Epithelial cell of esophagus (primary cell): Measurements from ENCODE around the gene KAT5.
"Not testable (repeated sequence)": the region's sequence is repeated elsewhere in the genome, so short reads cannot be mapped to it uniquely, and the experiment has no call there.

Source experiments
- DNase-seq: peaks from one replicate; pipeline ENCODE4 v3.0.0; 2010; ENCODE audit warnings: low read depth
- H3K4me3 ChIP-seq: 2 replicates; pipeline ENCODE4 v1.5.1; 2011; ENCODE audit warnings: mild to moderate bottlenecking, low read length, control low read depth
- TF ChIP-seq, protein P1 (sequence below): IDR thresholded peaks from 2 replicates; pipeline ENCODE4 v1.5.1; 2011; ENCODE audit warnings: low read depth, mild to moderate bottlenecking, low read length, control low read depth, inconsistent platforms; ENCODE audit not compliant: insufficient read depth; ENCODE audit errors: missing control alignments

Gene KAT5

GRCh38 chr11:65744026-65744698 is 32.1 kb downstream of the KAT5 start:
- no peak overlapping the region for H3K4me3 ChIP-seq
- peak; percentile 39 for DNase-seq
- TF ChIP-seq, protein P1, sequence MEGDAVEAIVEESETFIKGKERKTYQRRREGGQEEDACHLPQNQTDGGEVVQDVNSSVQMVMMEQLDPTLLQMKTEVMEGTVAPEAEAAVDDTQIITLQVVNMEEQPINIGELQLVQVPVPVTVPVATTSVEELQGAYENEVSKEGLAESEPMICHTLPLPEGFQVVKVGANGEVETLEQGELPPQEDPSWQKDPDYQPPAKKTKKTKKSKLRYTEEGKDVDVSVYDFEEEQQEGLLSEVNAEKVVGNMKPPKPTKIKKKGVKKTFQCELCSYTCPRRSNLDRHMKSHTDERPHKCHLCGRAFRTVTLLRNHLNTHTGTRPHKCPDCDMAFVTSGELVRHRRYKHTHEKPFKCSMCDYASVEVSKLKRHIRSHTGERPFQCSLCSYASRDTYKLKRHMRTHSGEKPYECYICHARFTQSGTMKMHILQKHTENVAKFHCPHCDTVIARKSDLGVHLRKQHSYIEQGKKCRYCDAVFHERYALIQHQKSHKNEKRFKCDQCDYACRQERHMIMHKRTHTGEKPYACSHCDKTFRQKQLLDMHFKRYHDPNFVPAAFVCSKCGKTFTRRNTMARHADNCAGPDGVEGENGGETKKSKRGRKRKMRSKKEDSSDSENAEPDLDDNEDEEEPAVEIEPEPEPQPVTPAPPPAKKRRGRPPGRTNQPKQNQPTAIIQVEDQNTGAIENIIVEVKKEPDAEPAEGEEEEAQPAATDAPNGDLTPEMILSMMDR = peak; percentile 37

DNA sequence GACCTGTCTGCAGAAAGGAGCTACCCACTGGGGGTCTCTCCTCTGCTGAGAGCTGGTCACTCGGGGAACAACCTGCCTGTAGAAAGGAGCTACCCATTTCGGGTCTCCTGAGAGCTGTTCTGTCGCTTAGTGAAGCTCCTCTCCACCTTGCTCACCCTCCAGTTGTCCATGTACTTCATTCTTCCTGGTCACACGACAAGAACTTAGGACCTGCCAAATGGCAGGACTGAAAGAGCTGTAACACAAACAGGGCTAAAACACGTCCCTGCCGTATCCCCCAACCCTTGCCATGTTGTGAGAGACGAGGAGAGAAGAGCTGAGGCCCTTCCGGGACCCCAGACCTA is 32.6 kb downstream of the KAT5 start:
- TF ChIP-seq, protein P1 = no peak
- no peak for DNase-seq
- H3K4me3 ChIP-seq = no peak overlapping the region

GRCh38 chr11:65745049-65745448 is 33.0 kb downstream of the KAT5 start:
- DNase-seq = no peak
- H3K4me3 ChIP-seq = no peak overlapping the region
- TF ChIP-seq, protein P1 = no peak

- not testable (repeated sequence) for H3K4me3 ChIP-seq, DNase-seq
These were observed 50.1 kb downstream of the KAT5 start for GRCh38 chr11:65762169-65762568.

DNA sequence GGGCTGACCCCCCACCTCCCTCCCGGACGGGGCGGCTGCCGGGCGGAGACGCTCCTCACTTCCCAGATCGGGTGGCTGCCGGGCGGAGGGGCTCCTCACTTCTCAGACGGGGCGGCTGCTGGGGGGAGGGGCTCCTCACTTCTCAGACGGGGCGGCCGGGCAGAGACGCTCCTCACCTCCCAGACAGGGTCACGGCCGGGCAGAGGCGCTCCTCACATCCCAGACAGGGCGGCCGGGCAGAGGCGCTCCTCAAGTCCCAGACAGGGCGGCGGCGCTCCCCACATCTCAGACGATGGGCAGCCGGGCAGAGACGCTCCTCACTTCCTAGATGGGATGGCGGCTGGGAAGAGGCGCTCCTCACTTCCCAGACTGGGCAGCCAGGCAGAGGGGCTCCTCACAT is 50.8 kb downstream of the KAT5 start:
- H3K4me3 ChIP-seq, DNase-seq: not testable (repeated sequence)

DNA sequence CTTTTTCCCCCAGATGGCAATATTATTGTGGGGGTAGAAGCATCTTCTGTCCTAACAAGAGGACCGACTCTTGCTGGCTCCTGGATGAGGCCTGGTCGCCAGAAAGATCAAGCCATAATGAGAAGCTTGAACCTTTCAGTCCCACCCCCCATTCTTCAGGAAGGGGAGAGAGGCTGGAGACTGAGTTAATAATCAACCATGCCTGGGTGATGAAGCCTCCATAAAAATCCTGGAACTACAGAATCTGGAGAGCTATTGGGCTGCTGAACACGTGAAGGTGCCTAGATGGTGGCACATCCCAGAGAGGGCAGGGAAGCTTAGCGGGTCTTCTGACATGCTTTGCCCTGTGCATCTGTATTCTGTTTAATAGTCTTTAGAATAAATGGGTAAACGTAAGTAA is 52.4 kb downstream of the KAT5 start:
- no peak overlapping the region for H3K4me3 ChIP-seq
- DNase-seq = no peak
- TF ChIP-seq, protein P1 = no peak

DNA sequence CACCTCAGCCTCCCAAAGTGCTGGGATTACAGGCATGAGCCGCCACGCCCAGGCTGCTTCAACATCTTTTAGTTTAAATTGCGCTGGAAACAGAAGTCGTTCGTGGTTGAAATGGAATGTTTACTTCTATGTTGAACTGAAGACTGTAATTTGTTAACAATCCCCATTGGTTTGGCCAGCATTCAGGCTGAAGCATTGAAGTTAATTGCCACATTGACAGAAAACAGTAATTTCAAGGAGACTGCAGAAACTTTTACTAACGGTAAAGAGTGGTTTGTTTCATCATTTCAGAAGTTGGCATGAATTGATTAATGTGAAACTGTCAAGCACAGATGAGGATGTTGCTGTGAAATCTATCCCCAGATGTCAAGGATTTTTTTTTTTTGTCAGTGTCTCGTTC is 54.5 kb downstream of the KAT5 start:
- TF ChIP-seq, protein P1 = no peak
- no peak for DNase-seq
- H3K4me3 ChIP-seq = no peak overlapping the region

- H3K4me3 ChIP-seq = no peak overlapping the region
- TF ChIP-seq, protein P1 = no peak
- peak; percentile 45 for DNase-seq
These were observed 55.4 kb downstream of the KAT5 start for GRCh38 chr11:65767406-65767805.

DNA sequence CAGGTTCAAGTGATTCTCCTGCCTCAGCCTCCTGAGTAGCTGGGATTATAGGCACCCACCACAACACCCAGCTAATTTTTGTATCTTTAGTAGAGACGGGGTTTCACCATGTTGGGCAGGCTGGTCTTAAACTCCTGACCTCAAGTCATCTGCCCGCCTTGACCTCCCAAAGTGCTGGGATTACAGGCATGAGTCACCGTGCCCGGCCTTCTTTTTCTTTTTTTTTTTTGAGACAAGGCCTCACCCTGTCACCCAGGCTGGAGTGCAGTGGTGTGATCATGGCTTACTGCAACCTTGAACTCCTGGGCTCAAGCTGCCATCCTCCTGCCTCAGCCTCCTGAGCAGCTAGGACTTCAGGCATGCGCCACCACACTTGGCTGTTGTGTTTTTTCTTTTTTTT is 55.8 kb downstream of the KAT5 start:
- not testable (repeated sequence) for DNase-seq, H3K4me3 ChIP-seq
